HUES6 (cell line): ENCODE data around the gene ADGRF5.

ENCODE experiments used
- H3K27ac ChIP-seq: 2 replicates; pipeline ENCODE4 v1.7.0; 2013; ENCODE audit warnings: low read depth, mild to moderate bottlenecking, low read length, inconsistent platforms
- H3K27me3 ChIP-seq: 2 replicates; pipeline ENCODE4 v1.6.1; 2013; ENCODE audit warnings: low read length; ENCODE audit not compliant: control insufficient read depth, insufficient read depth
- H3K36me3 ChIP-seq: 2 replicates; pipeline ENCODE4 v1.6.1; 2013; ENCODE audit warnings: low read length; ENCODE audit not compliant: control insufficient read depth, insufficient read depth
- H3K4me1 ChIP-seq: 2 replicates; pipeline ENCODE4 v1.6.1; 2013; ENCODE audit warnings: low read length; ENCODE audit not compliant: control insufficient read depth, insufficient read depth
- H3K4me3 ChIP-seq: 2 replicates; pipeline ENCODE4 v1.5.1; 2013; ENCODE audit warnings: low read depth, low read length
- H3K9ac ChIP-seq: one replicate; pipeline ENCODE4 v1.6.1; 2013; ENCODE audit warnings: mild to moderate bottlenecking, low read length
- H3K9me3 ChIP-seq: 2 replicates; pipeline ENCODE4 v1.6.1; 2013; ENCODE audit warnings: low read depth, low read length; ENCODE audit not compliant: control insufficient read depth, insufficient read depth

Gene ADGRF5

GRCh38 chr6:46927066-46927465 lies 5.3 kb upstream of the ADGRF5 start:
- no peaks in the 10 kb centered on the region for H3K9me3 ChIP-seq
- H3K27ac ChIP-seq = no peak overlapping the region
- H3K36me3 ChIP-seq = no peaks in the 10 kb centered on the region
- H3K4me1 ChIP-seq = no peaks in the 10 kb centered on the region
- no peak overlapping the region for H3K4me3 ChIP-seq
- H3K9ac ChIP-seq = no peak overlapping the region
- no peaks in the 10 kb centered on the region for H3K27me3 ChIP-seq

GRCh38 chr6:46926481-46926880 lies 4.7 kb upstream of the ADGRF5 start:
- no peak overlapping the region for H3K9ac ChIP-seq
- no peak overlapping the region for H3K27ac ChIP-seq

DNA sequence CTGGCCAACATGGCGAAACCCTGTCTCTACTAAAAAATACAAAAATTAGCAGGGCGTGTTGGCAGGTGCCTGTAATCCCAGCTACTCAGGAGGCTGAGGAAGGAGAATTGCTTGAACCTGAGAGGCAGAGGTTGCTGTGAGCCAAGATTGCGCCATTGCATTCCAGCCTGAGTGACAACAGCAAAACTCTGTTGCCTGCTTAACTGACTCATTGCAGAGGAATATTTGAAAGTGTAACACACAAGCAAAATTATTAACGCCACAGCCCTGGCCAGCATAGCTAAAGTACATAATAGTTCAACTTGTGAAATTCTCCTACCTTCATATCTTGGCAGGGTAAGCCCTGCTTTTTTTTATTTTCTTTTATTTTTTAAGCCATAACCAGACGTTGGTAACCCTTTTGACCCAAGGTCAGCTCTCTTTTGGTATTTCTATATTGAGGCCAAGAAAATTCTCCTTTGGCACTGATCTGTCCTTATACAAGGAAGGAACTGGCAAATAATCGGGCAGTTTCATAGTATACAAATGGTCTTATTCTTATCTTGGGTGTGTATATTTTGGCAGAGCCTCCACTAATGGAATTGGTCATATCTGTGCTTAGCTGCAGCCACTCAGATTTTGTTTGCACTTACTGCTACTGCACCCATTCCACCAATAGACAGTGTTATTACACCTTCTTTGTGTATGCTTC lies 4.0 kb upstream of the ADGRF5 start:
- no peak overlapping the region for H3K4me3 ChIP-seq
- H3K27ac ChIP-seq = no peak overlapping the region
- H3K9ac ChIP-seq = no peak overlapping the region
- no peaks in the 10 kb centered on the region for H3K4me1 ChIP-seq
- H3K36me3 ChIP-seq = no peaks in the 10 kb centered on the region
- no peaks in the 10 kb centered on the region for H3K27me3 ChIP-seq
- no peaks in the 10 kb centered on the region for H3K9me3 ChIP-seq

More at GRCh38 chr6:46926481-46926880, 4.7 kb upstream of the ADGRF5 start:
- Histone ChIP-seq H3K4me3 (no peak overlapping the region), H3K27me3 (no peaks in the 10 kb centered on the region), H3K4me1 (no peaks in the 10 kb centered on the region), H3K36me3 (no peaks in the 10 kb centered on the region), H3K9me3 (no peaks in the 10 kb centered on the region)

- Histone ChIP-seq H3K27me3 (no peaks in the 10 kb centered on the region), H3K9ac (no peak overlapping the region), H3K36me3 (no peaks in the 10 kb centered on the region), H3K4me3 (no peak overlapping the region), H3K4me1 (no peaks in the 10 kb centered on the region), H3K9me3 (no peaks in the 10 kb centered on the region), H3K27ac (no peak overlapping the region)
Measured at GRCh38 chr6:46923476-46923875, 1.7 kb upstream of the ADGRF5 start.

DNA sequence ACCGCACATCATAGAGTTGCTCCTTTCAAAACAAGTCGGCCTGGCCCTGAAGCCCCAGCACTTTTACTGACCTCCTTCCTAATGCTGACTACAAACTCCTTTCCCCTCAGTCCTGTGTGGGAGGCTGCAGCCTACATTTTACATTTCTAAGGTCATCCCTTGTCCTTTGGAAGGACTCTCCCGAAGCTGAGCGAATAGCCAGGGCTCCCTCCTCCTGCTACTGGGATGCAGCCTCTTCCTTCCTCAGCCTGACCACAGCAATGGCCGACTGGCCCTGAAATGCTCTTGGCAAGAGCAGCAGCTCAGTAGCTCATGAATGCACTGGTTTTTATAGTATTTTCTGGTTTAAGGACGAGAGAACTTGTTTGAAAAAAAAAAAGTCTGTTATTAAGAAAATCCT lies 679 bp downstream of the ADGRF5 start:
- no peak overlapping the region for H3K27ac ChIP-seq
- H3K4me3 ChIP-seq = no peak overlapping the region
- no peaks in the 10 kb centered on the region for H3K27me3 ChIP-seq
- no peaks in the 10 kb centered on the region for H3K4me1 ChIP-seq
- no peak overlapping the region for H3K9ac ChIP-seq
- no peaks in the 10 kb centered on the region for H3K36me3 ChIP-seq
- no peaks in the 10 kb centered on the region for H3K9me3 ChIP-seq

GRCh38 chr6:46918806-46919205 lies 2.9 kb downstream of the ADGRF5 start:
- Histone ChIP-seq H3K27ac (no peak overlapping the region), H3K4me3 (no peak overlapping the region), H3K9me3 (no peaks in the 10 kb centered on the region), H3K36me3 (no peaks in the 10 kb centered on the region), H3K27me3 (no peaks in the 10 kb centered on the region), H3K9ac (no peak overlapping the region), H3K4me1 (no peaks in the 10 kb centered on the region)

DNA sequence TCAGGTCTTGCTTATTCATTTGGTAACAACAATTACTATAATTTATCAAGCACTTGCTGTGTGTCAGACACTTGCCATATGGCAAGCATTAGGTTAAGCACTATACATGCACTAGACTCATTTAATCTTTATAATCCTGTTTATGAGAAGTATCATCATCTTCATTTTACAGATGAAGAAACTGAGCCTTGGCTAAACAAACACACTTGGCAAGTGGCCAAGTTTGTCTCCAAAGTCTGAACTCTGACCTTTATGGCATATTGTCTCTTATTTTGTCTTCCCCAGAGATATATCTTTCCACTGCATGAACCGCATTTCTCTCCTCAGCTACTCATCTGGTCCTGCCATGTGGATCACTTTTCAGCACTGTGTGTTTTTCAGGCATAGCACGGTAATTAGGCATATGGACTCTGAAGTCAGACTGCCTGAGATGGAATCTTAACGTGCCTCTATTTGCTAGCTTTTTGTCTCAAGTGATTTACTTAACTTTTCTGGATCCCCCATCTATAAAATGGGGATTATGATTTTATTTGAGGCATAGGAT lies 4.7 kb downstream of the ADGRF5 start:
- Histone ChIP-seq H3K27ac (no peak overlapping the region), H3K4me1 (no peaks in the 10 kb centered on the region)

GRCh38 chr6:46915866-46916265 lies 5.9 kb downstream of the ADGRF5 start:
- H3K4me1 ChIP-seq = no peaks in the 10 kb centered on the region

More for the DNA sequence above, 4.7 kb downstream of the ADGRF5 start:
- no peaks in the 10 kb centered on the region for H3K36me3 ChIP-seq
- H3K4me3 ChIP-seq = no peak overlapping the region
- no peaks in the 10 kb centered on the region for H3K9me3 ChIP-seq
- H3K9ac ChIP-seq = no peak overlapping the region
- H3K27me3 ChIP-seq = no peaks in the 10 kb centered on the region

DNA sequence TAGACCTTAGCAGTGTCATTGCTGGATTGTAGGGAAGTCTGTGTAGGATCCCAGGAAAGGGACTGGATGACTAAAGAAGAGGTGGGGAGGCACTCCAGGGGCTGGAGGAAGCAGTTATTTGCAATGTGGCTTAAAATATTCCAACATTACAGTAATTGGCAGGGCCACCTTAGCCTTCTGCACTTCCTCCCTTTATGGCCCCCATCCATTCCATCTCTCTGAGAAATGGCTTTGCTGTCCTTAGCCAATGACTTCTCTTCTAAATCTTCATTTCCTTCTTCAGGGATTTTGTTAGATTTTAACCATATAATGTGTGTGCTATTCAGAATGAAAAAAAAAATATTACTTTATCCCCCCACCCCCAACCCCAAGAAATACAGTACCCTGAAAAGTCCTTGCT lies 6.4 kb downstream of the ADGRF5 start:
- Histone ChIP-seq H3K9me3 (no peaks in the 10 kb centered on the region), H3K27ac (no peak overlapping the region), H3K36me3 (no peaks in the 10 kb centered on the region), H3K27me3 (no peaks in the 10 kb centered on the region), H3K4me1 (no peaks in the 10 kb centered on the region), H3K4me3 (no peak overlapping the region), H3K9ac (no peak overlapping the region)

More at GRCh38 chr6:46915866-46916265, 5.9 kb downstream of the ADGRF5 start:
- Histone ChIP-seq H3K9me3 (no peaks in the 10 kb centered on the region), H3K4me3 (no peak overlapping the region), H3K9ac (no peak overlapping the region), H3K36me3 (no peaks in the 10 kb centered on the region), H3K27ac (no peak overlapping the region), H3K27me3 (no peaks in the 10 kb centered on the region)

DNA sequence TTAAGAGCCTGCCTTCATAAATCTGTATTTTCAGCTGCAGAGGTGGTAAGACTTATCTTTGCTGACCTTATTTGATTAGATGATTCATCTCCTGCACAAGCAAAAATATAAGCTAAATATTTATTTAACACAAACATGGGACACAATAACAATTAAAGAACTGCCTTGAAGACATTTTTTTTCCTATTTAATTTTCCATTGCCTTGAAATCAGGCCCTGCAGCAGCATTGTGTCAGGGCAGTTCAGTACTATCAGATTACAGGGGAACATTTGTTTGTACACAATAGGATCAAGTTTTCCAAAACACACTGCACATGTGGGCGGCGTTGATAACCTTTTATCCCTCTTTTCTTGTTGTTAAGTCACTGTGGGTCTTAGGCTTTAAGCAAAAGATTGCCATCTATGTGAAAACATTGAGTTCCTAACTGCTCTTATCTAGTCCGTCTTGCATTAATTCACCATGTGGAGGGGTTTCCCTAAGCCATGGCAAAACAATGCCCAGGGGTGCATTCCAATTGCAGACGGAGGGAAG lies 7.4 kb downstream of the ADGRF5 start:
- Histone ChIP-seq H3K9ac (no peak overlapping the region), H3K36me3 (no peaks in the 10 kb centered on the region), H3K9me3 (no peaks in the 10 kb centered on the region), H3K4me3 (no peak overlapping the region), H3K27ac (no peak overlapping the region), H3K27me3 (no peaks in the 10 kb centered on the region), H3K4me1 (no peaks in the 10 kb centered on the region)

DNA sequence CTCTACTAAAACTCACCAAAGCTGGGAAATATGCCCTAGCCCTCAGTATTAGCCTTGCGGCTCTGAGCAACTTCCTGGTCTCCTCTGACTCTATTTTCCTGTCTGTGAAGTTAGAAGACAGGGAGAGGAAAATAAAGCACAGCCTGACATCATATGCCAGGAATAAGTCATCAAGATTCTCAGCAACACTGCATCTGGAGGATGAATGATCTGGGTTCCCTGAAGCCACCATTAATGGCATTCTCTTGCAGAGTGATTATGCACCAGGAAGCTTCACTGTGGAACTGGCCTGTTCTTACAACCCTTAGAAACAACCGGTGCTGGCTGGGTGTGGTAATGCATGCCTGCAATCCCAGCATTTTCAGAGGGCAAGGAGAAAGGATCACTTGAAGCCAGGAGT lies 12.4 kb downstream of the ADGRF5 start:
- Histone ChIP-seq H3K4me3 (no peak overlapping the region), H3K9me3 (no peaks in the 10 kb centered on the region), H3K9ac (no peak overlapping the region), H3K36me3 (no peaks in the 10 kb centered on the region), H3K27me3 (no peaks in the 10 kb centered on the region), H3K4me1 (no peaks in the 10 kb centered on the region), H3K27ac (no peak overlapping the region)
